B cell (primary cell): ENCODE measurements around the gene CYP17A1. TPM values are rescaled to one million over a fixed set of nuclear protein-coding genes. Genes with fewer than 3 reads are reported as not detected.
A peak's percentile ranks its signal among the peaks of the same experiment; 100 is the strongest.
"Not testable (repeated sequence)": the region's sequence is repeated elsewhere in the genome, so short reads cannot be mapped to it uniquely, and the experiment has no call there.

ENCODE experiments used
- ATAC-seq: fragments of 200-7000 bp; cut with Tn5 transposase; one replicate; pipeline ENCODE4 v1.10.0; 2021; ENCODE audit warnings: low read depth, mild to moderate bottlenecking, moderate number of reproducible peaks, moderate library complexity
- CTCF ChIA-PET: fragments of 350-600 bp; sonication (Branson Sonifier 250); formaldehyde crosslinking; loops from one replicate; lab custom pipeline; 2021; ENCODE audit warnings: antibody characterized with exemption, inconsistent platforms; lab: Charles Lee
- POLR2A ChIA-PET: fragments of 350-600 bp; sonication (Branson Sonifier 250); formaldehyde crosslinking; loops from one replicate; lab custom pipeline; 2021; ENCODE audit warnings: antibody characterized with exemption; lab: Charles Lee
- DNase-seq: peaks from one replicate; pipeline ENCODE4 v3.0.0; 2013
- H2AFZ ChIP-seq: 2 replicates; pipeline ENCODE4 v1.6.1; 2012; ENCODE audit warnings: mild to moderate bottlenecking, low read depth, low read length; ENCODE audit not compliant: insufficient read depth, poor library complexity, severe bottlenecking
- H3K27ac ChIP-seq, 2 donors: 1 replicate in 1 of 2; 2 replicates in 1 of 2; pipeline ENCODE4 v1.5.1; 2012 to 2013; ENCODE audit warnings: low read length in 2 of 2, mild to moderate bottlenecking in 2 of 2, moderate library complexity in 1 of 2
- H3K27me3 ChIP-seq, 4 experiments: fragments of 200-600 bp in 1 of 4; sonication (generic) in 1 of 4; replicated peaks in 1 of 4; 1 replicate in 2 of 4; 2 replicates in 2 of 4; pipeline versions ENCODE4 v1.6.1 to v1.7.0; 2013 to 2016; ENCODE audit warnings: low read length in 3 of 4, mild to moderate bottlenecking in 2 of 4, mixed read lengths in 1 of 4, moderate library complexity in 1 of 4; ENCODE audit not compliant: insufficient read depth in 4 of 4, control insufficient read depth in 3 of 4; ENCODE audit errors: control extremely low read depth in 1 of 4
- H3K36me3 ChIP-seq, 2 experiments: replicated peaks in 1 of 2; 1 replicate in 1 of 2; 2 replicates in 1 of 2; pipeline versions ENCODE4 v1.6.1 to v1.7.1; 2013; ENCODE audit warnings: low read length in 1 of 2; ENCODE audit not compliant: insufficient read depth in 2 of 2, control insufficient read depth in 1 of 2; ENCODE audit errors: control extremely low read depth in 1 of 2, extremely low read depth in 1 of 2
- H3K4me1 ChIP-seq, 2 donors: fragments of 200-600 bp in 1 of 2; sonication (generic) in 1 of 2; 1 replicate in 1 of 2; 2 replicates in 1 of 2; pipeline versions ENCODE4 v1.5.1 to v1.6.1; 2013 to 2017; ENCODE audit warnings: low read length in 2 of 2; ENCODE audit not compliant: control insufficient read depth in 2 of 2, insufficient read depth in 2 of 2
- H3K4me2 ChIP-seq: replicated peaks from 2 replicates; pipeline ENCODE3; 2012; ENCODE audit warnings: mild to moderate bottlenecking, low read depth, low read length; ENCODE audit not compliant: poor library complexity, severe bottlenecking
- H3K4me3 ChIP-seq, 5 experiments: fragments of 200-600 bp in 1 of 5; sonication (generic) in 1 of 5; 1 replicate in 3 of 5; 2 replicates in 2 of 5; pipeline versions ENCODE4 v1.5.1 to v1.7.0; 2011 to 2016; ENCODE audit warnings: low read length in 4 of 5, mild to moderate bottlenecking in 4 of 5, low read depth in 2 of 5, control low read depth in 1 of 5, moderate library complexity in 1 of 5; ENCODE audit not compliant: insufficient read depth in 1 of 5; ENCODE audit errors: control extremely low read depth in 1 of 5, extremely low read depth in 1 of 5
- H3K79me2 ChIP-seq: fragments of 200-600 bp; sonication (generic); one replicate; pipeline ENCODE4 v1.6.0; 2016; ENCODE audit warnings: low read length; ENCODE audit not compliant: control insufficient read depth, insufficient read depth
- H3K9ac ChIP-seq: fragments of 200-600 bp; sonication (generic); 2 replicates; pipeline ENCODE4 v1.6.1; 2017; ENCODE audit warnings: mild to moderate bottlenecking, low read length, moderate library complexity
- H3K9me3 ChIP-seq, 3 donors: one replicate each; pipeline versions ENCODE4 v1.6.1 to v1.7.1; 2013; ENCODE audit warnings: low read length in 2 of 3; ENCODE audit not compliant: control insufficient read depth in 2 of 3, insufficient read depth in 1 of 3; ENCODE audit errors: control extremely low read depth in 1 of 3
- H4K20me1 ChIP-seq: 2 replicates; pipeline ENCODE4 v1.6.0; 2012; ENCODE audit warnings: mild to moderate bottlenecking, low read length; ENCODE audit not compliant: insufficient read depth, control insufficient read depth, poor library complexity, severe bottlenecking
- H3K27ac Mint-ChIP-seq: one replicate; pipeline ENCODE4 v1.8.0; 2021; ENCODE audit warnings: mixed read lengths
- H3K27me3 Mint-ChIP-seq: one replicate; pipeline ENCODE4 v1.8.0; 2021; ENCODE audit warnings: mixed read lengths
- H3K4me1 Mint-ChIP-seq: one replicate; pipeline ENCODE4 v1.8.0; 2021; ENCODE audit warnings: mixed read lengths
- H3K4me3 Mint-ChIP-seq: one replicate; pipeline ENCODE4 v1.8.0; 2021; ENCODE audit warnings: mixed read lengths
- H3K9me3 Mint-ChIP-seq: one replicate; pipeline ENCODE4 v1.8.0; 2022; ENCODE audit warnings: mixed read lengths; ENCODE audit not compliant: insufficient read depth
- EZH2 ChIP-seq: IDR thresholded peaks from 2 replicates; pipeline ENCODE4 v1.6.1; 2012; ENCODE audit warnings: borderline replicate concordance, low read depth, mild to moderate bottlenecking, moderate library complexity, low read length; ENCODE audit not compliant: insufficient read depth, poor library complexity, severe bottlenecking
- WGBS: methylation state at CpG from one replicate; pipeline ENCODE4 v1.1.5; 2013; ENCODE audit warnings: missing lambda C conversion rate; ENCODE audit not compliant: insufficient coverage; 5-methylcytosine and 5-hydroxymethylcytosine counted together
- intact Hi-C: fragments of 100-400 bp; cut with micrococcal nuclease; formaldehyde crosslinking; loops from one replicate; pipeline ENCODE4 v1.10.0; 2022
- polyA plus RNA-seq: library from polyadenylated mRNA; depleted of rRNA; stranded (reverse); fragments of >200 nt; gene quantifications from 2 replicates; pipeline ENCODE4 v1.2.3, GENCODE V29; 2012
- total RNA-seq, 2 donors: library from RNA; stranded (reverse); fragments of 120-200 nt in 1 of 2; gene quantifications; 1 replicate in 1 of 2; 2 replicates in 1 of 2; pipeline versions ENCODE4 v1.2.3 to v1.2.4, GENCODE V29; 2013 to 2022
- TF ChIP-seq, protein P1 (sequence below): fragments of 200-600 bp; IDR thresholded peaks from one replicate; pipeline ENCODE4 v1.8.0; 2022; ENCODE audit warnings: antibody characterized with exemption, mild to moderate bottlenecking

The CYP17A1 gene
- total and polyA plus RNA-seq, 2 donors (not counting 1 experiment from before 2014, with no cell fraction given), result not detected

- H3K4me1 Mint-ChIP-seq, intact Hi-C loops, H3K27me3 ChIP-seq, ATAC-seq, H3K79me2 ChIP-seq, H4K20me1 ChIP-seq, H3K9ac ChIP-seq, H3K27ac ChIP-seq, H3K27ac Mint-ChIP-seq, DNase-seq, H3K4me3 Mint-ChIP-seq, H3K4me1 ChIP-seq, H3K4me3 ChIP-seq, H3K9me3 ChIP-seq, H3K4me2 ChIP-seq, H3K36me3 ChIP-seq, POLR2A ChIA-PET, H2AFZ ChIP-seq: not testable (repeated sequence)
- WGBS, result 78% methylated on average over 8 of the region's 8 CpGs
- CTCF ChIA-PET, result interaction anchor here (1.5 kb wide), 1 partner anchor 8 kb away, joined by 3 read pairs; no protein-coding TSS in a partner anchor
- Mint-ChIP-seq H3K27me3 (peaks cover 26% of the 10 kb centered on the region), H3K9me3 (peaks cover 11% of the 10 kb centered on the region)
Observed at GRCh38 chr10:102843139-102843538, 5.9 kb upstream of the CYP17A1 start.

DNA sequence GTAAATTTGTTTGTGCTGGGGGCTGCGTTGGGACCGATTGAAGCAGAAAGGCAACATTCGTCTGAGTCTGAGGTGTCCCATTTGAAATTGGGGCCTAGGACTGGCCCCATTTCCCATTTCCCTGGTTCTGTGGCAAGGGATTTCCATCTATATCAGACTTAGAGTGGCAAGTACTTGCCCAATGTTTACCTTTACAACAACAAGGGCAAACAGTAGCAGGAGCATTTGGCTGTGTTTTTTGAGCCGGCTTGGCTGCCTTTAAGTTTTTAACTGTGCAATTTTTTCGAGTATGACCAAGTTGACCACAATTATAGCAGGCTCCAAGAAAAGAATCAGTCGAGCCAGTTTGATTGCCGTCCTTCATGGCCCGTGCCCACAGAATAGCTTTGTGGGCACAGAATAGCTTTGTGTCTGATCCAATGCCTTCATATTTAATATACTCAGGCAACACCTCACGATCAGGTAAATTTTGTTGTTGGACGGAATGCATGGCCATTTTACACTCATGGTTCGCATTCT lies 4.7 kb upstream of the CYP17A1 start:
- Histone ChIP-seq H3K9me3 (peaks cover 0 to 17% (median 3%) of the 10 kb centered on the region in 3 donors), H3K36me3 (no peaks in the 10 kb centered on the region), H3K79me2 (no peaks in the 10 kb centered on the region), H2AFZ (no peak overlapping the region), H3K27me3 (peaks cover 0 to 4% (median 0%) of the 10 kb centered on the region in 4 experiments), H3K9ac (no peak overlapping the region), H3K4me1 (no peaks in the 10 kb centered on the region), H3K27ac (no peak overlapping the region), H3K4me2 (no peak overlapping the region), H4K20me1 (no peaks in the 10 kb centered on the region), H3K4me3 (no peak overlapping the region)
- intact Hi-C loops, result no loop called here
- no peak overlapping the region for H3K27ac Mint-ChIP-seq
- POLR2A ChIA-PET, result no interaction called here
- DNase-seq (no peak), ATAC-seq (no peak)
- peaks cover 26% of the 10 kb centered on the region for H3K27me3 Mint-ChIP-seq
- no peaks in the 10 kb centered on the region for H3K4me1 Mint-ChIP-seq
- CTCF ChIA-PET, result interaction anchor here (0.8 kb wide), 1 partner anchor 401 kb away, joined by 3 read pairs; no protein-coding TSS in a partner anchor
- peaks cover 16% of the 10 kb centered on the region for H3K9me3 Mint-ChIP-seq
- no peak for TF ChIP-seq EZH2
- TF ChIP-seq, protein P1, sequence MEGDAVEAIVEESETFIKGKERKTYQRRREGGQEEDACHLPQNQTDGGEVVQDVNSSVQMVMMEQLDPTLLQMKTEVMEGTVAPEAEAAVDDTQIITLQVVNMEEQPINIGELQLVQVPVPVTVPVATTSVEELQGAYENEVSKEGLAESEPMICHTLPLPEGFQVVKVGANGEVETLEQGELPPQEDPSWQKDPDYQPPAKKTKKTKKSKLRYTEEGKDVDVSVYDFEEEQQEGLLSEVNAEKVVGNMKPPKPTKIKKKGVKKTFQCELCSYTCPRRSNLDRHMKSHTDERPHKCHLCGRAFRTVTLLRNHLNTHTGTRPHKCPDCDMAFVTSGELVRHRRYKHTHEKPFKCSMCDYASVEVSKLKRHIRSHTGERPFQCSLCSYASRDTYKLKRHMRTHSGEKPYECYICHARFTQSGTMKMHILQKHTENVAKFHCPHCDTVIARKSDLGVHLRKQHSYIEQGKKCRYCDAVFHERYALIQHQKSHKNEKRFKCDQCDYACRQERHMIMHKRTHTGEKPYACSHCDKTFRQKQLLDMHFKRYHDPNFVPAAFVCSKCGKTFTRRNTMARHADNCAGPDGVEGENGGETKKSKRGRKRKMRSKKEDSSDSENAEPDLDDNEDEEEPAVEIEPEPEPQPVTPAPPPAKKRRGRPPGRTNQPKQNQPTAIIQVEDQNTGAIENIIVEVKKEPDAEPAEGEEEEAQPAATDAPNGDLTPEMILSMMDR, result no peak
- 90% methylated on average over 10 of the region's 11 CpGs for WGBS
- no peak overlapping the region for H3K4me3 Mint-ChIP-seq

GRCh38 chr10:102838276-102838927 lies 1.2 kb upstream of the CYP17A1 start:
- H2AFZ ChIP-seq, ATAC-seq, POLR2A ChIA-PET, H3K36me3 ChIP-seq, H3K4me3 ChIP-seq, H3K4me1 ChIP-seq, H3K4me1 Mint-ChIP-seq, H3K9ac ChIP-seq, DNase-seq, H3K4me2 ChIP-seq, H3K27ac ChIP-seq, H4K20me1 ChIP-seq, H3K79me2 ChIP-seq, H3K4me3 Mint-ChIP-seq: not testable (repeated sequence)
- Histone ChIP-seq H3K9me3 (peaks cover 0 to 17% (median 3%) of the 10 kb centered on the region in 3 donors), H3K27me3 (peaks cover 0 to 14% (median 2%) of the 10 kb centered on the region in 4 experiments)
- WGBS, result 81% methylated on average over 4 of the region's 9 CpGs
- H3K27me3 Mint-ChIP-seq, result peaks cover 26% of the 10 kb centered on the region
- intact Hi-C loops, result loop anchor here (10.0 kb wide), 1 partner anchor 646 kb away; no protein-coding TSS in a partner anchor
- peak overlapping the region; percentile 23 for H3K27ac Mint-ChIP-seq
- peaks cover 14% of the 10 kb centered on the region for H3K9me3 Mint-ChIP-seq
- CTCF ChIA-PET, result interaction anchor here (1.2 to 5.2 kb wide), 2 partner anchors 62 to 406 kb away, joined by 3 to 54 read pairs; no protein-coding TSS in a partner anchor
